Right ventricle myocardium inferior (tissue), 1 donor: ENCODE measurements around the gene RAG1. TPM values are rescaled to one million over a fixed set of nuclear protein-coding genes. Genes with fewer than 3 reads are reported as not detected.
A peak's percentile ranks its signal among the peaks of the same experiment; 100 is the strongest.
"Not testable (repeated sequence)": the region's sequence is repeated elsewhere in the genome, so short reads cannot be mapped to it uniquely, and the experiment has no call there.

Experiments used
- ATAC-seq: fragments of 200-7000 bp; cut with Tn5 transposase; one replicate; pipeline ENCODE4 v1.9.1; 2020; ENCODE audit warnings: mild to moderate bottlenecking, moderate library complexity
- DNase-seq: peaks from one replicate; pipeline ENCODE4 v3.0.0; 2021; ENCODE audit errors: missing footprints
- intact Hi-C: fragments of 100-400 bp; cut with DNase I; formaldehyde crosslinking; loops from one replicate; pipeline ENCODE4 v1.11.0; 2022
- long read RNA-seq: library from polyadenylated mRNA; unstranded; transcript quantifications from one replicate; pipeline ENCODE4 v2.0.0, GENCODE V29; 2021
- total RNA-seq: library from RNA; stranded (reverse); fragmentation: NEBNext Ultra II Directional; extraction: Animal tissue kit (Norgen Biotek cat#: 25700); gene quantifications from one replicate; pipeline ENCODE4 v1.2.1, GENCODE V29; 2021
- donor health status: DM: no; HTN: yes; CAD: no; lungs with severe emphysema.

Gene RAG1
- total RNA-seq: 1.6 TPM
- long read RNA-seq, partial matches to known transcripts: 1 of 1 reads
- long read RNA-seq, other reads (novel, unspliced or antisense): 0 of 1 reads

GRCh38 chr11:36567694-36568093 lies at the start of gene RAG1:
RAG1 (plus strand) TSS chr11:36568007; CDS start chr11:36573305, 5,298 bp downstream.
- intact Hi-C loops: loop anchor here (2.0 kb wide), 1 partner anchor 105 kb away; no protein-coding TSS in a partner anchor
- DNase-seq: no peak
- no peak for ATAC-seq

GRCh38 chr11:36530840-36531239 lies 37.0 kb upstream of the RAG1 start:
- no peak for ATAC-seq
- no peak for DNase-seq
- intact Hi-C loops: no loop called here

GRCh38 chr11:36532941-36533601 lies 34.7 kb upstream of the RAG1 start:
- intact Hi-C loops: no loop called here
- ATAC-seq (no peak), DNase-seq (no peak)

GRCh38 chr11:36534276-36534840 lies 33.4 kb upstream of the RAG1 start:
- intact Hi-C loops: no loop called here

GRCh38 chr11:36540998-36541397 lies 26.8 kb upstream of the RAG1 start:
- intact Hi-C loops: no loop called here
- no peak for DNase-seq
- peak; percentile 44 for ATAC-seq

More at GRCh38 chr11:36534276-36534840, 33.4 kb upstream of the RAG1 start:
- no peak for DNase-seq
- ATAC-seq: no peak

GRCh38 chr11:36550385-36551115 lies 17.3 kb upstream of the RAG1 start:
- DNase-seq: no peak
- no peak for ATAC-seq
- intact Hi-C loops: no loop called here

- intact Hi-C loops, ATAC-seq, DNase-seq: not testable (repeated sequence)
Observed at GRCh38 chr11:36557390-36557789, 10.4 kb upstream of the RAG1 start.

- ATAC-seq (no peak), DNase-seq (no peak)
- intact Hi-C loops: no loop called here
Observed at GRCh38 chr11:36557991-36558390, 9.8 kb upstream of the RAG1 start.

GRCh38 chr11:36558571-36559413 lies 9.0 kb upstream of the RAG1 start:
- intact Hi-C loops: no loop called here
- no peak for DNase-seq
- no peak for ATAC-seq

- ATAC-seq: peak; percentile 39
- no peak for DNase-seq
- intact Hi-C loops: loop anchor here (1.0 to 5.0 kb wide), 2 partner anchors 58 to 183 kb away; no protein-coding TSS in a partner anchor
Observed at GRCh38 chr11:36564376-36565030, 3.3 kb upstream of the RAG1 start.

GRCh38 chr11:36565031-36565610 lies 2.7 kb upstream of the RAG1 start:
- DNase-seq (no peak), ATAC-seq (no peak)
- intact Hi-C loops: no loop called here

GRCh38 chr11:36566407-36567053 lies 1.3 kb upstream of the RAG1 start:
- no peak for ATAC-seq
- DNase-seq: no peak
- intact Hi-C loops: loop anchor here (2.0 kb wide), 1 partner anchor 106 kb away; no protein-coding TSS in a partner anchor

GRCh38 chr11:36569095-36569494 lies 1.3 kb downstream of the RAG1 start:
- ATAC-seq (no peak), DNase-seq (no peak)
- intact Hi-C loops: no loop called here

GRCh38 chr11:36574486-36574885 lies 6.7 kb downstream of the RAG1 start:
- no peak for DNase-seq
- intact Hi-C loops: no loop called here
- no peak for ATAC-seq

GRCh38 chr11:36577373-36577772 lies 9.6 kb downstream of the RAG1 start:
- no peak for DNase-seq
- intact Hi-C loops: no loop called here
- no peak for ATAC-seq

- intact Hi-C loops: no loop called here
- DNase-seq: no peak
- no peak for ATAC-seq
Observed at GRCh38 chr11:36577859-36578258, 10.1 kb downstream of the RAG1 start.

- ATAC-seq (no peak), DNase-seq (no peak)
- intact Hi-C loops: no loop called here
Observed at GRCh38 chr11:36578458-36578857, 10.7 kb downstream of the RAG1 start.

- DNase-seq: no peak
- ATAC-seq: no peak
- intact Hi-C loops: no loop called here
Observed at GRCh38 chr11:36581536-36581935, 13.7 kb downstream of the RAG1 start.
